EH (cell line): ENCODE measurements around the gene C11orf65.

ENCODE experiments used
- DNase-seq: peaks from one replicate; pipeline ENCODE4 v3.0.0-alpha.2; 2015; ENCODE audit warnings: low read depth

The C11orf65 gene

GRCh38 chr11:108467091-108467823 lies at the start of gene C11orf65:
Gene C11orf65, minus strand, starts transcription at chr11:108467529. Its CDS starts 5,970 bp downstream, at chr11:108461559.
- peak; percentile 97 for DNase-seq

- DNase-seq = no peak
Measured at GRCh38 chr11:108516125-108516524, 48.8 kb upstream of the C11orf65 start.

- DNase-seq = peak; percentile 8
Measured at GRCh38 chr11:108512708-108513107, 45.4 kb upstream of the C11orf65 start.

- peak; percentile 89 for DNase-seq
Measured at GRCh38 chr11:108511851-108512474, 44.6 kb upstream of the C11orf65 start.

- DNase-seq = no peak
Measured at GRCh38 chr11:108508653-108509593, 41.6 kb upstream of the C11orf65 start.

GRCh38 chr11:108501396-108501795 lies 34.1 kb upstream of the C11orf65 start:
- peak; percentile 46 for DNase-seq

- DNase-seq = no peak
Measured at GRCh38 chr11:108500721-108501120, 33.4 kb upstream of the C11orf65 start.

GRCh38 chr11:108500169-108500568 lies 32.8 kb upstream of the C11orf65 start:
- no peak for DNase-seq

- no peak for DNase-seq
Measured at GRCh38 chr11:108498816-108499408, 31.6 kb upstream of the C11orf65 start.

DNA sequence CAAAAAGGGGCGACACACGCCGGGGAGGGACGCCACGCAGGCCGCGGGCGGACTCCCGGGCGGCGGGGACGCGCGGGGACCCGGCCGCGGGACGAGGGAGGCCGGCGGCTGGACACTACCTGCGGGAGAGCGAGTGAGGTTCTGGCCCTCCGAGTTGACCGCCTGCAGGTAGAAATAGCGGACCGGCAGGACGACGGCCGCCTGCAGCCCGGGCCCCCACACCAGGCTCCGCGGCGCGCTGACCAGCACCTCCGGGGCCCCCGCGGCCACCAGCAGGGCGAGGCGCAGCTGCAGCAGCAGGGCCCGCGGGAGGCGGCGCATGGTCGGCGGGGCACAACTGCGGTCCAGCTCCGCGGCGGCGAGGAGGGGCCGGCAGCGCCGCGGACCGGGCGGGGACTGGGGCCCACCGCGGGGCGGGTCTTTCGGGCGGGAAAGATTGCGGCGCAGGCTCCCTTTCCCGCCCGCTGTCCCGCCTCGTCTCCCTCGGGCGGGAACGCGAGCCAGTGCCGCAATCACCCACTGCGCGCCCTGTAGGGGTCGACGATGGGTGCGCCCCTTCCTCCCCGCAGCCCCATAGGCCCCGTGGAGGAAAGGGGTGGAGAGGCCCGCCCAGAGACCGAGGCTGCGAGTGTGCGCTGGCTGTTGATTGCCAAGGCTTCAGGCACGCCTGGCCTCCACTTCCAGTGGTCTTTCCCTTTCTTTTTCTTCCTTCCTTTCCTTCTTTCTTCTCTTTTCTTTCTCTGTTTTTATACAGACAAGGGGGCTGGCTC lies 30.9 kb upstream of the C11orf65 start, which contains the start of gene POGLUT3:
Gene POGLUT3, minus strand, starts transcription at position 339 of the 770 bp plus-strand sequence. Its CDS starts 18 bp downstream, at position 321.
- peak; percentile 65 for DNase-seq

GRCh38 chr11:108497317-108498045 lies 30.2 kb upstream of the C11orf65 start:
- DNase-seq = peak; percentile 99

- peak; percentile 34 for DNase-seq
Measured at GRCh38 chr11:108496643-108497256, 29.4 kb upstream of the C11orf65 start.

DNA sequence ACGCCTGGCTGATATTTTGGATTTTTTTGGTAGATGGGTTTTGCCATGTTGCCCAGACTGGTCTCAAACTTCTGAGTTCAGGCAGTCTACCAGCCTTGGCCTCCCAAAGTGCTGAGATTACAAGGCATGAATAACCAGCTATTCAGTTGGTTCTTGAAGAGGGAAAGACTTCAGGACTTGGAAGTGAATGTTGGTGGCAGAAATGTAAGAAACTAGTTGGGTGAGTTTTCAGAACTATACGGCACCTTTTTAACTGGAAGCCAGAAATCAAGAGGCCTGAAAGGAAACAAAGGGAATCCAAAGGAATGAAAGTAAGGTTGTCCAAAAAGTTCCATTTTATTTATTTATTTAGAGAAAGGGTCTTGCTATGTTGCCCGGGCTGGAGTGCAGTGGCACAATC lies 28.0 kb upstream of the C11orf65 start:
- DNase-seq = no peak

- DNase-seq = no peak
Measured at GRCh38 chr11:108494182-108494581, 26.9 kb upstream of the C11orf65 start.

GRCh38 chr11:108491936-108492335 lies 24.6 kb upstream of the C11orf65 start:
- no peak for DNase-seq

- DNase-seq = no peak
Measured at GRCh38 chr11:108486828-108487227, 19.5 kb upstream of the C11orf65 start.

DNA sequence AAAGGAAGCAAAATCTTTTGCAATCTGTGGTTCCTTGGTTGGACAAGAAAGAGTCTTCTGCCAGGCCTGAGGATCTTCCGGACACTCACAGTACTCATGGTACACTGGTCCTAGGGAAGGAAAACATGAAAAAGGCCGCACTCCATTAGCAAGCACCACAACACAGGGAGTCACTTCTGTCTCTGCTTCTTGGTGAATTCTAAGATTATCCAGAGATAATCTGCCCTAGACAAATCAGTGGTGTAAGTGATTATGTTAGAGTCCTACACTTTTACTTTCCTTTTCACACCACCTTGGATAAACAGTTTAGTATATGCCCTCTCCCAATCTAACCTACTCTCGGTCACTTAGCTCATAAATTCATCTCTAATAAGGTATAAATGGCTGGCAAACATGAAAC lies 19.0 kb upstream of the C11orf65 start:
- DNase-seq = no peak

GRCh38 chr11:108483163-108483562 lies 15.8 kb upstream of the C11orf65 start:
- DNase-seq = peak; percentile 46

DNA sequence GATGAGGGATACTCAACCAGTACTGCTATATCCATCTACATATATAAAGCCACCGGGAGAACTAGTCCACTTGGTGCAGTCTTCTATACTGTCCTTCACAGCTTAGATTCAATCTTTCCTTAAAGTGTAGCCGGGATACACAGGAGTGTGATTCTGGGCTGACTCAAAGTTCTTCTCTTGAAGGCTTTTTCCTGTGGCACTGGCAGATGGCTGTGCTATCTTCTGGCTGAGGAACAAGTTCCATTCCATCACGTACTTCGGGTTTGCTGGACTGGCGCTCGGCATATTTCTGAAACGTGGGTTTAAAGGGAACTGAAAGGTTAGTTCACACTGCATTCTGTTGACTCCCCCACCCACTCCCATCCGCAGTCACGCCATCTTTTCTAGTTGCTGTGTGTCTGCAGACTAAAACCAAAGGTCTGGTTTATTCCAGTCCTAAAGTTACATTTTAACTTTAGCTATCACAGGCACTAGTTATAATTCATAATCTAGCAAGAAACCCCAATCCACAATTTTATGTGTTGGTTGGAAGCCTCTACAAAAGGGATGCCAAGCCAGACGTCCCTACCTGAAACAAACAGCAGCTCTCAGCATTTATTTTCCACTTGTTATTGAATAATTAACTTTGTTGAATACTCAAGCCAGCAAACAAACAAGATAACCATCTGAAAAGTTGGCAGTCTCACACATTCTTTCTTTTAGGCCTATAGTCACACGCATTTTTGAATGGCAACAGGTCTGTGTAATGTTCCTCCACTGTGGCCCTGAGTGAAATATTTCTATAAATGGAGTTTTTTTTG lies 7.5 kb upstream of the C11orf65 start:
- no peak for DNase-seq
